HG03520 (cell line): Measurements from ENCODE around the gene TRIM50.
"Not testable (repeated sequence)": the region's sequence is repeated elsewhere in the genome, so short reads cannot be mapped to it uniquely, and the experiment has no call there.

ENCODE experiments used
- ATAC-seq: cut with Tn5 transposase; IDR thresholded peaks from one replicate; pipeline ENCODE4 v1.9.1; 2021; ENCODE audit warnings: mild to moderate bottlenecking, moderate library complexity; ENCODE audit not compliant: unreplicated experiment

The TRIM50 gene

DNA sequence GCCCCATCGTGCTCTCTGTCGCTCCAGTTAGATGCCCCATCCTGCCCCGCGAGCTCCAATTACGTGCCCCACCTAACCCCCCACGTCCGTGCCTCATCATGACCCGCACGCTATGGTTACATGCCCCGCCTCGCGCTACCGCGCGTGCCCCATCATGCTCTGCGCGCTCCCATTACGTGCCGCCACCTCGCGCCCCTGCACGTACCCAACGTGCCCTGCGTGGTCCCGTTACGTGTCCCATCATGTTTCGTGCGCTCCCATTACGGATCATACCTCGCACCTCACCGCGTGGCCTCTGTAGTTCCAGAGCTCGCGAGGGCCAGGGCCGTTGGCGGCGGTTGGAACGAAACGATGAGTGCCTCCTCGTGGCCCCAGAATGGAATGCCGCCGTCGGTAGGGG lies at the start of gene TRIM50, which contains the start of gene FKBP6:
Gene TRIM50, minus strand, starts transcription at position 161 of the 400 bp plus-strand sequence. CDS start 3,295 bp downstream, outside the sequence.
Gene FKBP6, plus strand, starts transcription at position 240 of the 400 bp plus-strand sequence. CDS start 268 bp downstream, outside the sequence.
- ATAC-seq, result not testable (repeated sequence)

DNA sequence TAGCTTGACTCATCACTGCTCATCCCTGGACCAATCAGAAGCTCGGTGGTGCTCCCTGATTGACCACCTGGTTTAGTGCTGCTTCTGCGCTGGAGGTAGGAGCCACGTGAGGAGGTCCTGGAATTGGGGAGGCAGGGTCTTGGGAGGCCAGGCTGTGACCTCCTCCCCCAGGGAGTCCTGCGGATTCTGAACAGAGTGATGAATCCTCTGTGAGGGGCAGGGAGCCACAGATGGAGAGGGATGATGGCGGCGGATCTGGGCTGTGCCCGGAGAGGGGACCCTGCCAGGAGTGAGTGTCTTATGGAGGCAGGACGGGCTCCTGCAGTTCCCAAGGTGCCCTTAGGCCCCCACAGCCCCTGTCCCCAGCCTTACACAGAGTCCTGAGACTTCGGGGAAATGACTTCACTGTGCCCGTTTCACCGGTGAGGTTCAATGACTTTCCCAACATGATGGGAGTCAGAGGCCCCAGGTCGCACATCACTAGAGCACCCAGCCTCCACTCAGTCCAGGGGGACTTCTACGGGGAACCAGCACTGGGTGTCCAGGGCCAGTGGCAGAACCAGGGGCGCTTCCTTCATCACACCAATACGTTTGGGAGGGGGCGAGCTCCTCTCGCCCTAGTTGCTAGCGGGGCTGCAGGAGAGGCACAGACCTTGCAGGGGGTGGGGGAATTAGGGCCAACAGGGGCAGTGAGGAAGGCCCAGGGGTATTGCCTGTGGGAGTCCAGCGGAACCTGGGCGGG lies 49.0 kb upstream of the TRIM50 start:
- no peak for ATAC-seq

- ATAC-seq, result not testable (repeated sequence)
Measured at GRCh38 chr7:73376262-73376661, 48.4 kb upstream of the TRIM50 start.

DNA sequence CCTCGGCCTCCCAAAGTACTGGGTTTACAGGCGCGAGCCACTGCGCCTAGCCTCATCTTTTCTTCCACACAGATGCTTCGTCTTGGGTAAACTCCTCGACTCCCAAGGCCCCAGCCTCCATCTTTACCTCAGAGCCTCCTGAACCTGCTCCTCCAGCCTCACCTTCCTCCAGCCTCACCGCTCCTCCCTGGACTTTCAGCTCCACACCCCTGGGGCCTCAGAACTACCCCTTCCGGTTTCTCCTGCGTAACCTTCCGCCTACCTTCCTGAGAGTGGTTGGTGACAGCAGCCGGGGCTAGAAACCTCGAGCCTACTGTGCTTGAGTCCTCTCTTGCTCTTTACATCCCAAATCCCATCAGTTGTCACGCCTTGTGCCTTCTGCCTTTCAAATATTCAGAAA lies 45.9 kb upstream of the TRIM50 start:
- ATAC-seq, result no peak

DNA sequence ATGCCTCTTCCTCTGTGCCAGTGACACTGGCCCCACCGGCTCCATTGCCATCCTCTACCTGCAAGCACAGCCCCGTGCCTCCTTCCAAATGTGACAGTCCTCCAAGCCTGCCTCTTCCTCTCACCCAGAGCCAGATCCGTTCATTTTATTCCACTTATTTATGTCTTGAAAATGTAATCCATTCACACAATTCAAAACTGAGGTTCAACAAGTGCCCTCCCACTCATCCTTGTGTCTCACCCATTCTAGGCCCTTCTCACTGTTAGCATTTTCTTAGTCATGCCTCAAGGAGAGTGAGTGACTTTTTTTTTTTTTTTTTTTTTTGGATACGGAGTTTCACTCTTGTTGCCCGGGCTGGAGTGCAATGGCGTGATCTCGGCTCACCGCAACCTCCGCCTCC lies 41.7 kb upstream of the TRIM50 start:
- no peak for ATAC-seq

- ATAC-seq, result no peak
Measured at GRCh38 chr7:73369009-73369408, 41.1 kb upstream of the TRIM50 start.

- ATAC-seq, result no peak
Measured at GRCh38 chr7:73366990-73367389, 39.1 kb upstream of the TRIM50 start.

DNA sequence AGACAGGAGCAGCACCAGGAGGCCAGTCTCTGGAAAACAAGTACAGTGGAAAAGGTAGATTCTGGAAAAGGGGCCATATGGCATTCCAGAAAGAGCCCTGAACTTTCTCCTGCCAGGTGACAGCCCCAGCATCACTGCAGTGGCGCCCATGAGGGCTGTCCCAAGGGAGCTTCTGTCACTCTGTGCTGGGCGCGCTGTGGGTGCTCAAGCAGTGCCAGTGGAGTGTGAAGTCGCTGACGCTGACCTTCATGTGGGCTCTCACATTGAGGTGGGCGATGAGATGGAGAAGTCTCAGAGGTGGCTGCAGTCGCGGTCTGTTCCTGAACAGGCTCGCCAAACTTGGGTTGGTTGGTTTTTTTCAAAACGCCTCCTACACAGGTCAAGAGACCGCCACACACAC lies 38.2 kb upstream of the TRIM50 start:
- no peak for ATAC-seq

- ATAC-seq, result no peak
Measured at GRCh38 chr7:73364006-73364728, 36.3 kb upstream of the TRIM50 start.

DNA sequence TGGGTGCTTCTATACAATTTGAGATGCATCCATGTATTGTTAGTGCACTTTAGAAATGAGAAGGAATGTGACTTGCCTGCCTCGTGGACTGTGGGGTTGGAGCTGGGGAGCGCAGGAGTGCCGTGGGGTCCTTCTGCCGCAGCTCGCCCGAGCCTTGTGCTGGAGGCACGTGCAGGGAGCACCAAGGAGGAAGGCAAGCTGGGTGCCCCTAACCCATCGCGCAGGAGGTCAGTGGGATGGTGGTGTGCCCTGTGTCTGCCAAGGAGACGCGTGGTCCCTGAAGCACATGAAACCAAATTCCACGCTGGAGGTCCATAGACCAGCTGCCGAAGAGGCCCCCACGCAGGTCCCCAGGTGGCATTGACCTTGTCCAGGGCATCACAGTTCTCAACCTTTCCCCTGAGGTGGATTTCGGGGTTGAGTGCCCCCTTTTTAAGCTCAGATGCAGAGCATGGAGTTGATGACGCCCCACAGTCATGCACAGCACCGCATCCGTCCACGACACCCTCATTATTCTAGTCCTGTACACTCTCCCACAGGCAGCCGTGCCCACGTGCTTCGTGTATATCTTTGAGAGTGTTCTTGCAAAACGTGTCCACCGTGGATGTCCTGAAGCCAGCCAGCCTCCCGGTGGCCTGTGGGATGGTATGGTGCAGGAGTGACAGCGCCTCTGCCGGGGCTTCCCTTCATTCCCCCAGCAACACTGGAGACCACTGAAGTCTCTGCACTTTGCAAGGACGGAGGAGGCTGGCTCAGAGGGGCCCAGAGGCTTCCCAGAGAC lies 35.5 kb upstream of the TRIM50 start:
- no peak for ATAC-seq

DNA sequence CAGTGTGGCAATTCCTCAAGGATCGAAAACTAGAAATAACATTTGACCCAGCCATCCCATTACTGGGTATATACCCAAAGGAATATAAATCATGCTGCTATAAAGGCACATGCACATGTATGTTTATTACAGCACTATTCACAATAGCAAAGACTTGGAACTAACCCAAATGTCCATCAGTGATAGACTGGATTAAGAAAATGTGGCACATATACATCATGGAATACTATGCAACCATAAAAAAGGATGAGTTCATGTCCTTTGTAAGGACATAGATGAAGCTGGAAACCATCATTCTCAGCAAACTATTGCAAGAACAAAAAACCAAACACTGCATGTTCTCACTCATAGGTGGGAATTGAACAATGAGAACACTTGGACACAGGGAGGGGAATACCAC lies 32.7 kb upstream of the TRIM50 start:
- ATAC-seq, result not testable (repeated sequence)

- ATAC-seq, result no peak
Measured at GRCh38 chr7:73359746-73360375, 32.0 kb upstream of the TRIM50 start.

DNA sequence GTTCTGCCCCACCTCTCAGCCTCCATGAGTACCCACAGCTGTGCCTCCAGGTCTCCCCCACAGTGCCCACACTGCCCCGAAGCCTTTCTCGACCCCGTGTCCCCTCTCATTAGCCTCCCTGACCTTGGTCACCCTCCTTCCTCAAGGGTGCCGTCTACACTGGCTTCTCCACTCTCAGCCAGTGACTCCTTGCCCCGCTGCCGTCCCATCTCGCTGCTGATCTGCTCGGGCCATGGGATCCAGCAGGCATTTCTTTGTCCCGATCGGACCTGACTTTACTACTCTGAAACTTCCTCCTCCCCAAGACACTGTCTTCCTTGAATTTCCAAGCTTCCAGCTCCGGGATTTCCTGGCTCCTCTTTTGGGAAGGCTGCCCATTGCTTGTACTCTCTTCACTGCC lies 31.4 kb upstream of the TRIM50 start:
- no peak for ATAC-seq

- ATAC-seq, result no peak
Measured at GRCh38 chr7:73358590-73359275, 30.9 kb upstream of the TRIM50 start.

GRCh38 chr7:73356159-73356558 lies 28.3 kb upstream of the TRIM50 start:
- no peak for ATAC-seq

- no peak for ATAC-seq
Measured at GRCh38 chr7:73354821-73355220, 26.9 kb upstream of the TRIM50 start.

- no peak for ATAC-seq
Measured at GRCh38 chr7:73354196-73354595, 26.3 kb upstream of the TRIM50 start.

- ATAC-seq, result no peak
Measured at GRCh38 chr7:73353243-73353642, 25.4 kb upstream of the TRIM50 start.

- ATAC-seq, result no peak
Measured at GRCh38 chr7:73352784-73353183, 24.9 kb upstream of the TRIM50 start.

DNA sequence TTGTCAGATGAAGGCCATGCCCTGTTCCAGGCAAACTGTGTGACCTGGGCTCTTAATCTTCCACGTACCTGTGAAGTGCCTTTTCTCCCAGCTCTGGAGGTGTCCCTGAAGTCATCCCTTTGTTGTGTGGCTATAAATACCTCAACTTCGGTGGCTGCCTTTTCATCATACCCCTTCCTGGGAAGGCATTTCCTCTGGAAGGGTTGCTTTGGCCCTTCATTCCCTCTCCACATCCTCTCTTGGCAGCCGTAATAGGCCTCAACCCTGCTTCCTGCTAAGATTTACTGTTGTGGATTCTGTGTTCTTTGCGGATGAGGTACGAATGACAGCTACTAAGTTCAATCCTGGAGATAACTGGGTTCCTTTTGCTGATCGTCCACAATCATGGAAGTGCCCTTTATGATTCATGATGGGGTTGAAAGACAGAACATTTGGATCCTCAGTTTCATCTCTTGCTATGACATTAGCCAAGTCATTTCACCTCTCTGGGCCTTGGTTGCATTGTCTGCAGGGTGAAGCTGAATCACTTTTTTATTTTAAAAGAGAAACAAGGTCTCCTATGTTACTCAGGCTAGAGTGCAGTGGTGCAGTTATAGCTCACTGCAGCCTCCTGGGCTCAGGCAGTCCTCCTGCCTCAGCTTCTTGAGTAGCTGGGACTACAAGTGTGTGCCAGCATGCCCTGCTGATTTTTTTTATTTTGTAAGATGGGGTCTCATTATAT lies 23.7 kb upstream of the TRIM50 start:
- no peak for ATAC-seq
